Right lobe of liver (tissue), 4 donors: Measurements from ENCODE around the gene GRWD1.

Experiments used
- POLR2A ChIP-seq: fragments of 450-650 bp; IDR thresholded peaks from one replicate; pipeline ENCODE4 v1.6.1; 2017; ENCODE audit warnings: antibody characterized with exemption, mild to moderate bottlenecking
- TF ChIP-seq, protein P1 (sequence below), 4 donors: fragments of 200-600 bp in 3 of 4; fragments of 450-650 bp in 1 of 4; IDR thresholded peaks; one replicate each; pipeline versions ENCODE4 v1.5.1 to v1.8.0; 2016 to 2022; ENCODE audit warnings: antibody characterized with exemption in 4 of 4, mild to moderate bottlenecking in 2 of 4
- donor health status: DM: no; HTN: no; CAD: no.
- donor health status: DM: no; HTN: no; CAD: no.
- donor health status: DM: no; HTN: yes; CAD: no.

DNA sequence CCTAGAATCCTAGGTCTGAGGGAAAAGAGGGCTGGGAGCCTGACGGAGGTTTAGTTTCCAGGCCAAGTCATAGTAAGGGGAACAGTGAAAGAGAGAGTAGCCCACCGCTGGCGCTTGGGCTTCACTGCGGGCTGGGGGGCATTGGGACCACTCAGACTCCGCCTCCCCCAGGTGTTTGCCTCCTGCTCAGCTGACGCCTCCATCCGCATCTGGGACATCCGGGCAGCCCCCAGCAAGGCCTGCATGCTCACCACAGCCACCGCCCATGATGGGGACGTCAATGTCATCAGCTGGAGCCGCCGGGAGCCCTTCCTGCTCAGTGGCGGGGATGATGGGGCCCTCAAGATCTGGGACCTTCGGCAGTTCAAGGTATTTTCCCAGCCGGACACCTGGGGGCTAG lies 5.1 kb downstream of the GRWD1 start:
- TF ChIP-seq, protein P1, sequence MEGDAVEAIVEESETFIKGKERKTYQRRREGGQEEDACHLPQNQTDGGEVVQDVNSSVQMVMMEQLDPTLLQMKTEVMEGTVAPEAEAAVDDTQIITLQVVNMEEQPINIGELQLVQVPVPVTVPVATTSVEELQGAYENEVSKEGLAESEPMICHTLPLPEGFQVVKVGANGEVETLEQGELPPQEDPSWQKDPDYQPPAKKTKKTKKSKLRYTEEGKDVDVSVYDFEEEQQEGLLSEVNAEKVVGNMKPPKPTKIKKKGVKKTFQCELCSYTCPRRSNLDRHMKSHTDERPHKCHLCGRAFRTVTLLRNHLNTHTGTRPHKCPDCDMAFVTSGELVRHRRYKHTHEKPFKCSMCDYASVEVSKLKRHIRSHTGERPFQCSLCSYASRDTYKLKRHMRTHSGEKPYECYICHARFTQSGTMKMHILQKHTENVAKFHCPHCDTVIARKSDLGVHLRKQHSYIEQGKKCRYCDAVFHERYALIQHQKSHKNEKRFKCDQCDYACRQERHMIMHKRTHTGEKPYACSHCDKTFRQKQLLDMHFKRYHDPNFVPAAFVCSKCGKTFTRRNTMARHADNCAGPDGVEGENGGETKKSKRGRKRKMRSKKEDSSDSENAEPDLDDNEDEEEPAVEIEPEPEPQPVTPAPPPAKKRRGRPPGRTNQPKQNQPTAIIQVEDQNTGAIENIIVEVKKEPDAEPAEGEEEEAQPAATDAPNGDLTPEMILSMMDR (IDR thresholded peaks at IDR 0.05): no peak
- no peak for TF ChIP-seq POLR2A
